H9 (cell line): ENCODE measurements around the gene EGLN1. TPM values are rescaled to one million over a fixed set of nuclear protein-coding genes. Genes with fewer than 3 reads are reported as not detected.

Experiments
- DNase-seq: peaks from one replicate; pipeline ENCODE4 v3.0.0-alpha.2; 2017
- H2AFZ ChIP-seq: one replicate; pipeline ENCODE4 v1.6.1; 2013; ENCODE audit warnings: mild to moderate bottlenecking, low read length, control low read depth, moderate library complexity
- H2AK5ac ChIP-seq: 2 replicates; pipeline ENCODE4 v1.6.1; 2013; ENCODE audit warnings: low read length, control low read depth, mixed read lengths; ENCODE audit not compliant: insufficient read length
- H2BK120ac ChIP-seq: one replicate; pipeline ENCODE4 v1.6.1; 2013; ENCODE audit warnings: low read depth, mild to moderate bottlenecking, low read length, control low read depth, inconsistent platforms; ENCODE audit not compliant: poor library complexity, severe bottlenecking
- H2BK12ac ChIP-seq: 2 replicates; pipeline ENCODE4 v1.6.1; 2013; ENCODE audit warnings: low read length, control low read depth, mixed read lengths, low read depth; ENCODE audit not compliant: insufficient read length
- H2BK15ac ChIP-seq: 2 replicates; pipeline ENCODE4 v1.6.1; 2013; ENCODE audit warnings: low read depth, low read length, control low read depth
- H2BK20ac ChIP-seq: one replicate; pipeline ENCODE4 v1.6.1; 2013; ENCODE audit warnings: low read depth, mild to moderate bottlenecking, low read length, control low read depth, inconsistent platforms; ENCODE audit not compliant: poor library complexity, severe bottlenecking
- H2BK5ac ChIP-seq: 2 replicates; pipeline ENCODE4 v1.6.1; 2013; ENCODE audit warnings: low read length, control low read depth, mixed read lengths; ENCODE audit not compliant: insufficient read length
- H3K14ac ChIP-seq: 2 replicates; pipeline ENCODE4 v1.6.1; 2013; ENCODE audit warnings: low read length, control low read depth; ENCODE audit not compliant: insufficient read depth
- H3K18ac ChIP-seq: 2 replicates; pipeline ENCODE4 v1.6.1; 2013; ENCODE audit warnings: low read depth, mild to moderate bottlenecking, mixed read lengths, low read length, control low read depth; ENCODE audit not compliant: insufficient read length
- H3K23ac ChIP-seq: 2 replicates; pipeline ENCODE4 v1.6.1; 2013; ENCODE audit warnings: low read length, control low read depth, mixed read lengths, low read depth; ENCODE audit not compliant: insufficient read length
- H3K23me2 ChIP-seq: 2 replicates; pipeline ENCODE4 v1.6.1; 2013; ENCODE audit warnings: low read depth, mild to moderate bottlenecking, mixed read lengths, low read length, control low read depth; ENCODE audit not compliant: insufficient read length, poor library complexity, severe bottlenecking
- H3K27ac ChIP-seq: 2 replicates; pipeline ENCODE4 v1.5.1; 2013; ENCODE audit warnings: low read length, control low read depth, mixed read lengths, low read depth; ENCODE audit not compliant: insufficient read length
- H3K27me3 ChIP-seq: 2 replicates; pipeline ENCODE4 v1.6.1; 2013; ENCODE audit warnings: low read length, control low read depth, inconsistent platforms; ENCODE audit not compliant: insufficient read depth
- H3K4ac ChIP-seq: 2 replicates; pipeline ENCODE4 v1.6.1; 2013; ENCODE audit warnings: low read depth, mild to moderate bottlenecking, control low read depth, inconsistent platforms, low read length, moderate library complexity
- H3K4me1 ChIP-seq: 2 replicates; pipeline ENCODE4 v1.6.1; 2013; ENCODE audit warnings: low read length, control low read depth, inconsistent platforms; ENCODE audit not compliant: insufficient read depth
- H3K4me2 ChIP-seq: 2 replicates; pipeline ENCODE4 v1.6.1; 2013; ENCODE audit warnings: low read length, control low read depth, mixed read lengths; ENCODE audit not compliant: insufficient read length, insufficient read depth
- H3K56ac ChIP-seq: 2 replicates; pipeline ENCODE4 v1.6.1; 2013; ENCODE audit warnings: low read depth, mild to moderate bottlenecking, mixed read lengths, low read length, control low read depth; ENCODE audit not compliant: insufficient read length
- H3K79me1 ChIP-seq: 2 replicates; pipeline ENCODE4 v1.6.1; 2013; ENCODE audit warnings: low read depth, mild to moderate bottlenecking, moderate library complexity, low read length, control low read depth, inconsistent platforms; ENCODE audit not compliant: insufficient read depth, poor library complexity, severe bottlenecking
- H3K79me2 ChIP-seq: 2 replicates; pipeline ENCODE4 v1.6.1; 2013; ENCODE audit warnings: low read length, control low read depth, inconsistent platforms; ENCODE audit not compliant: insufficient read depth
- H3K9ac ChIP-seq: 2 replicates; pipeline ENCODE4 v1.6.1; 2013; ENCODE audit warnings: low read length, control low read depth, mixed read lengths; ENCODE audit not compliant: insufficient read length; ENCODE audit errors: extremely low read depth
- H3K9me3 ChIP-seq: one replicate; pipeline ENCODE4 v1.6.1; 2013; ENCODE audit warnings: low read depth, low read length, inconsistent platforms; ENCODE audit not compliant: control insufficient read depth
- H3T11ph ChIP-seq: one replicate; pipeline ENCODE4 v1.6.1; 2013; ENCODE audit warnings: mild to moderate bottlenecking, low read length, control low read depth, inconsistent platforms
- H4K20me1 ChIP-seq: one replicate; pipeline ENCODE4 v1.6.1; 2013; ENCODE audit not compliant: control insufficient read depth, insufficient read length, insufficient read depth
- H4K5ac ChIP-seq: 2 replicates; pipeline ENCODE4 v1.6.1; 2013; ENCODE audit warnings: low read depth, mild to moderate bottlenecking, mixed read lengths, low read length, control low read depth; ENCODE audit not compliant: insufficient read length
- H4K8ac ChIP-seq: replicated peaks from 2 replicates; pipeline ENCODE4 v1.6.1; 2013; ENCODE audit warnings: low read length, control low read depth, mixed read lengths, low read depth; ENCODE audit not compliant: insufficient read length
- H4K91ac ChIP-seq: 2 replicates; pipeline ENCODE4 v1.6.1; 2013; ENCODE audit warnings: low read depth, mild to moderate bottlenecking, moderate library complexity, mixed read lengths, low read length, control low read depth; ENCODE audit not compliant: insufficient read length
- H3K27ac Mint-ChIP-seq, 3 experiments: 2 replicates in 2 of 3; 3 replicates in 1 of 3; pipeline ENCODE4 v1.8.0; 2020 to 2021; ENCODE audit warnings: mixed read lengths in 3 of 3, mild to moderate bottlenecking in 1 of 3, moderate library complexity in 1 of 3
- H3K27me3 Mint-ChIP-seq: 2 replicates; pipeline ENCODE4 v1.8.0; 2021; ENCODE audit warnings: low read depth, mild to moderate bottlenecking, moderate library complexity, mixed read lengths
- H3K36me3 Mint-ChIP-seq, 3 experiments: 2 replicates in 2 of 3; 3 replicates in 1 of 3; pipeline ENCODE4 v1.8.0; 2020 to 2021; ENCODE audit warnings: low read depth in 3 of 3, mixed read lengths in 3 of 3; ENCODE audit not compliant: insufficient read depth in 1 of 3
- H3K4me1 Mint-ChIP-seq, 2 experiments: 2 replicates each; pipeline ENCODE4 v1.8.0; 2020; ENCODE audit warnings: mixed read lengths in 2 of 2
- H3K4me3 Mint-ChIP-seq, 2 experiments: 2 replicates in 1 of 2; 3 replicates in 1 of 2; pipeline ENCODE4 v1.8.0; 2020 to 2021; ENCODE audit warnings: mild to moderate bottlenecking in 2 of 2, mixed read lengths in 2 of 2, moderate library complexity in 1 of 2
- H3K9me3 Mint-ChIP-seq, 2 experiments: 2 replicates in 1 of 2; 3 replicates in 1 of 2; pipeline ENCODE4 v1.8.0; 2020; ENCODE audit warnings: mild to moderate bottlenecking in 2 of 2, mixed read lengths in 2 of 2, moderate library complexity in 1 of 2
- WGBS: extraction: QIAGEN DNeasy Blood & Tissue Kit; methylation state at CpG from one replicate; pipeline ENCODE4 v1.1.7; 2013; ENCODE audit warnings: missing lambda C conversion rate, low lambda C conversion rate, mixed read lengths; ENCODE audit not compliant: insufficient read length; ENCODE audit errors: extremely low coverage; 5-methylcytosine and 5-hydroxymethylcytosine counted together
- total RNA-seq: library from RNA; stranded (reverse); gene quantifications from 2 replicates; pipeline ENCODE4 v1.2.1, GENCODE V29; 2021
- TF ChIP-seq, protein P1 (sequence below): fragments of 200-600 bp; sonication (generic); conservative IDR thresholded peaks from 3 replicates; pipeline ENCODE4 v1.8.0; 2021; ENCODE audit warnings: antibody characterized with exemption, mild to moderate bottlenecking

EGLN1 gene
- total RNA-seq, 1 experiment from 2014 or later = 8.4 TPM

GRCh38 chr1:231347961-231348360 lies 74.1 kb downstream of the EGLN1 start:
- Mint-ChIP-seq H3K4me3 (no peak overlapping the region), H3K36me3 (peaks cover 9 to 51% (median 44%) of the 10 kb centered on the region in 3 experiments; a peak in 6 of 7 replicates)
- no peak overlapping the region for H3K9ac ChIP-seq

More at GRCh38 chr1:231347961-231348360, 74.1 kb downstream of the EGLN1 start:
- no peak overlapping the region for H2BK12ac ChIP-seq
- H3K56ac ChIP-seq = no peak overlapping the region
- no peak overlapping the region for H2BK5ac ChIP-seq
- no peak overlapping the region for H3K27ac ChIP-seq
- no peak overlapping the region for H2AFZ ChIP-seq
- no peak overlapping the region for H2AK5ac ChIP-seq
- Mint-ChIP-seq H3K27me3 (no peaks in the 10 kb centered on the region), H3K4me1 (no peaks in the 10 kb centered on the region), H3K9me3 (no peaks in the 10 kb centered on the region; a peak in 1 of 5 replicates), H3K27ac (no peak overlapping the region)
- no peak overlapping the region for H3K18ac ChIP-seq
- DNase-seq = no peak
- no peaks in the 10 kb centered on the region for H3K9me3 ChIP-seq
- H2BK15ac ChIP-seq = no peak overlapping the region
- TF ChIP-seq, protein P1, sequence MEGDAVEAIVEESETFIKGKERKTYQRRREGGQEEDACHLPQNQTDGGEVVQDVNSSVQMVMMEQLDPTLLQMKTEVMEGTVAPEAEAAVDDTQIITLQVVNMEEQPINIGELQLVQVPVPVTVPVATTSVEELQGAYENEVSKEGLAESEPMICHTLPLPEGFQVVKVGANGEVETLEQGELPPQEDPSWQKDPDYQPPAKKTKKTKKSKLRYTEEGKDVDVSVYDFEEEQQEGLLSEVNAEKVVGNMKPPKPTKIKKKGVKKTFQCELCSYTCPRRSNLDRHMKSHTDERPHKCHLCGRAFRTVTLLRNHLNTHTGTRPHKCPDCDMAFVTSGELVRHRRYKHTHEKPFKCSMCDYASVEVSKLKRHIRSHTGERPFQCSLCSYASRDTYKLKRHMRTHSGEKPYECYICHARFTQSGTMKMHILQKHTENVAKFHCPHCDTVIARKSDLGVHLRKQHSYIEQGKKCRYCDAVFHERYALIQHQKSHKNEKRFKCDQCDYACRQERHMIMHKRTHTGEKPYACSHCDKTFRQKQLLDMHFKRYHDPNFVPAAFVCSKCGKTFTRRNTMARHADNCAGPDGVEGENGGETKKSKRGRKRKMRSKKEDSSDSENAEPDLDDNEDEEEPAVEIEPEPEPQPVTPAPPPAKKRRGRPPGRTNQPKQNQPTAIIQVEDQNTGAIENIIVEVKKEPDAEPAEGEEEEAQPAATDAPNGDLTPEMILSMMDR = no peak
- no peak overlapping the region for H3T11ph ChIP-seq
- no peaks in the 10 kb centered on the region for H3K4me1 ChIP-seq
- H3K4me2 ChIP-seq = no peak overlapping the region
- H4K91ac ChIP-seq = no peak overlapping the region
- H3K23me2 ChIP-seq = no peaks in the 10 kb centered on the region
- no peak overlapping the region for H4K8ac ChIP-seq
- no peak overlapping the region for H4K5ac ChIP-seq
- no CpG with 5 or more reads among the region's 4 CpGs for WGBS
- no peak overlapping the region for H2BK20ac ChIP-seq
- H4K20me1 ChIP-seq = no peaks in the 10 kb centered on the region
- no peak overlapping the region for H3K23ac ChIP-seq
- H3K79me2 ChIP-seq = no peaks in the 10 kb centered on the region
- no peak overlapping the region for H3K14ac ChIP-seq
- H2BK120ac ChIP-seq = no peak overlapping the region
- H3K79me1 ChIP-seq = no peaks in the 10 kb centered on the region
- no peaks in the 10 kb centered on the region for H3K27me3 ChIP-seq
- H3K4ac ChIP-seq = no peak overlapping the region
